Suppressor macrophage treated with lipopolysaccharide for 4 hours (primary cell): Measurements from ENCODE around the gene IGFBP4.

Experiments
- DNase-seq: peaks from one replicate; pipeline ENCODE4 v3.0.0-alpha.2; 2020

IGFBP4 gene

GRCh38 chr17:40457369-40457768 is 14.1 kb downstream of the IGFBP4 start:
- no peak for DNase-seq

- DNase-seq: no peak
Measured at GRCh38 chr17:40457964-40458791, 14.9 kb downstream of the IGFBP4 start.

- no peak for DNase-seq
Measured at GRCh38 chr17:40458851-40459482, 15.7 kb downstream of the IGFBP4 start.

GRCh38 chr17:40459636-40460603 is 16.7 kb downstream of the IGFBP4 start:
- no peak for DNase-seq

- DNase-seq: no peak
Measured at GRCh38 chr17:40460604-40460967, 17.3 kb downstream of the IGFBP4 start.

GRCh38 chr17:40460968-40461731 is 17.9 kb downstream of the IGFBP4 start:
- no peak for DNase-seq

GRCh38 chr17:40461732-40462342 is 18.6 kb downstream of the IGFBP4 start:
- DNase-seq: no peak

GRCh38 chr17:40462343-40463121 is 19.3 kb downstream of the IGFBP4 start:
- DNase-seq: no peak

GRCh38 chr17:40463122-40463550 is 19.9 kb downstream of the IGFBP4 start:
- no peak for DNase-seq

GRCh38 chr17:40464392-40464855 is 21.2 kb downstream of the IGFBP4 start:
- no peak for DNase-seq

GRCh38 chr17:40466298-40466971 is 23.2 kb downstream of the IGFBP4 start:
- DNase-seq: no peak

GRCh38 chr17:40467281-40467867 is 24.1 kb downstream of the IGFBP4 start:
- no peak for DNase-seq

GRCh38 chr17:40468560-40468959 is 25.3 kb downstream of the IGFBP4 start:
- DNase-seq: no peak

GRCh38 chr17:40469805-40470675 is 26.8 kb downstream of the IGFBP4 start:
- DNase-seq: no peak

GRCh38 chr17:40470932-40471828 is 27.9 kb downstream of the IGFBP4 start:
- DNase-seq: no peak

GRCh38 chr17:40471846-40472732 is 28.8 kb downstream of the IGFBP4 start:
- DNase-seq: no peak
